ENCODE results near the gene LRRTM3. TPM values are rescaled to one million over a fixed set of nuclear protein-coding genes. Genes with fewer than 3 reads are reported as not detected.
A peak's percentile ranks its signal among the peaks of the same experiment; 100 is the strongest.

The LRRTM3 gene
- total RNA-seq, 1 donor from 2014 or later = not detected

DNA sequence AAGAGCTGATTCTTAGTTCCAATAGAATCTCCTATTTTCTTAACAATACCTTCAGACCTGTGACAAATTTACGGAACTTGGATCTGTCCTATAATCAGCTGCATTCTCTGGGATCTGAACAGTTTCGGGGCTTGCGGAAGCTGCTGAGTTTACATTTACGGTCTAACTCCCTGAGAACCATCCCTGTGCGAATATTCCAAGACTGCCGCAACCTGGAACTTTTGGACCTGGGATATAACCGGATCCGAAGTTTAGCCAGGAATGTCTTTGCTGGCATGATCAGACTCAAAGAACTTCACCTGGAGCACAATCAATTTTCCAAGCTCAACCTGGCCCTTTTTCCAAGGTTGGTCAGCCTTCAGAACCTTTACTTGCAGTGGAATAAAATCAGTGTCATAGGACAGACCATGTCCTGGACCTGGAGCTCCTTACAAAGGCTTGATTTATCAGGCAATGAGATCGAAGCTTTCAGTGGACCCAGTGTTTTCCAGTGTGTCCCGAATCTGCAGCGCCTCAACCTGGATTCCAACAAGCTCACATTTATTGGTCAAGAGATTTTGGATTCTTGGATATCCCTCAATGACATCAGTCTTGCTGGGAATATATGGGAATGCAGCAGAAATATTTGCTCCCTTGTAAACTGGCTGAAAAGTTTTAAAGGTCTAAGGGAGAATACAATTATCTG, 1.6 kb downstream of the LRRTM3 start:
- Histone ChIP-seq H3K36me3 (no peaks in the 10 kb centered on the region), H3K27ac (no peak overlapping the region), H3K4me1 (peaks cover 0 to 5% of the 10 kb centered on the region in 2 donors), H3K9me3 (no peaks in the 10 kb centered on the region), H3K27me3 (no peaks in the 10 kb centered on the region), H3K4me3 (peak overlapping the region in 1 of 2 donors; percentile 22)
- DNase-seq (ENCODE audit: low spot score in 2 of 2) = no peak
- intact Hi-C loops (cut with DNase I) = no loop called here
- TF ChIP-seq, protein P1, sequence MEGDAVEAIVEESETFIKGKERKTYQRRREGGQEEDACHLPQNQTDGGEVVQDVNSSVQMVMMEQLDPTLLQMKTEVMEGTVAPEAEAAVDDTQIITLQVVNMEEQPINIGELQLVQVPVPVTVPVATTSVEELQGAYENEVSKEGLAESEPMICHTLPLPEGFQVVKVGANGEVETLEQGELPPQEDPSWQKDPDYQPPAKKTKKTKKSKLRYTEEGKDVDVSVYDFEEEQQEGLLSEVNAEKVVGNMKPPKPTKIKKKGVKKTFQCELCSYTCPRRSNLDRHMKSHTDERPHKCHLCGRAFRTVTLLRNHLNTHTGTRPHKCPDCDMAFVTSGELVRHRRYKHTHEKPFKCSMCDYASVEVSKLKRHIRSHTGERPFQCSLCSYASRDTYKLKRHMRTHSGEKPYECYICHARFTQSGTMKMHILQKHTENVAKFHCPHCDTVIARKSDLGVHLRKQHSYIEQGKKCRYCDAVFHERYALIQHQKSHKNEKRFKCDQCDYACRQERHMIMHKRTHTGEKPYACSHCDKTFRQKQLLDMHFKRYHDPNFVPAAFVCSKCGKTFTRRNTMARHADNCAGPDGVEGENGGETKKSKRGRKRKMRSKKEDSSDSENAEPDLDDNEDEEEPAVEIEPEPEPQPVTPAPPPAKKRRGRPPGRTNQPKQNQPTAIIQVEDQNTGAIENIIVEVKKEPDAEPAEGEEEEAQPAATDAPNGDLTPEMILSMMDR (IDR thresholded peaks at IDR 0.05) = no peak

DNA sequence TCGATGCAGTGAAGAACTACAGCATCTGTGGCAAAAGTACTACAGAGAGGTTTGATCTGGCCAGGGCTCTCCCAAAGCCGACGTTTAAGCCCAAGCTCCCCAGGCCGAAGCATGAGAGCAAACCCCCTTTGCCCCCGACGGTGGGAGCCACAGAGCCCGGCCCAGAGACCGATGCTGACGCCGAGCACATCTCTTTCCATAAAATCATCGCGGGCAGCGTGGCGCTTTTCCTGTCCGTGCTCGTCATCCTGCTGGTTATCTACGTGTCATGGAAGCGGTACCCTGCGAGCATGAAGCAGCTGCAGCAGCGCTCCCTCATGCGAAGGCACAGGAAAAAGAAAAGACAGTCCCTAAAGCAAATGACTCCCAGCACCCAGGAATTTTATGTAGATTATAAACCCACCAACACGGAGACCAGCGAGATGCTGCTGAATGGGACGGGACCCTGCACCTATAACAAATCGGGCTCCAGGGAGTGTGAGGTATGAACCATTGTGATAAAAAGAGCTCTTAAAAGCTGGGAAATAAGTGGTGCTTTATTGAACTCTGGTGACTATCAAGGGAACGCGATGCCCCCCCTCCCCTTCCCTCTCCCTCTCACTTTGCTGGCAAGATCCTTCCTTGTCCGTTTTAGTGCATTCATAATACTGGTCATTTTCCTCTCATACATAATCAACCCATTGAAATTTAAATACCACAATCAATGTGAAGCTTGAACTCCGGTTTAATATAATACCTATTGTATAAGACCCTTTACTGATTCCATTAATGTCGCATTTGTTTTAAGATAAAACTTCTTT, 2.3 kb downstream of the LRRTM3 start:
- TF ChIP-seq, protein P1 (IDR thresholded peaks at IDR 0.05) = no peak
- intact Hi-C loops (cut with DNase I) = no loop called here
- H3K27me3 ChIP-seq = no peaks in the 10 kb centered on the region
- peak overlapping the region in 1 of 2 donors; percentile 22 for H3K4me3 ChIP-seq
- DNase-seq (ENCODE audit: low spot score in 2 of 2) = no peak
- H3K4me1 ChIP-seq = peaks cover 0 to 5% of the 10 kb centered on the region in 2 donors
- no peaks in the 10 kb centered on the region for H3K36me3 ChIP-seq
- H3K9me3 ChIP-seq = no peaks in the 10 kb centered on the region
- H3K27ac ChIP-seq = no peak overlapping the region

DNA sequence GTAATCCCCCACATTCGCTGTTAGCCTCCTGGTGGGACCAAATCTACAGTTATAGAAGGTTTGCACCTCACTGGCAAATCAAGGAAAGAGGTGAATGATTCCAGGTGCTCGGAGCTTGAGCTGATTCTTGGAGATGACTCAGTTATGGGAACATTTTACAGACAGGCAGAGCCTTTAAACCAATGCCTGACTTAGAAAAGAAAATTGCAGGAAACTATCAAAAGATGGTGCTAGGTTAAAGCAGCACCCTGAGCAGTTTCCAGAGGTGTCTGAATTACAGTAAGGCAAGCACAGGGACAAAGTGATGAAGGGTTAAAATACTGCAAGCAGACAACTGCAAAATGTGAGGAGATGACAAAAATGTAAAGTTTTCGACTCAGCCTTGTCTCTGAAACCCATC, 2.9 kb downstream of the LRRTM3 start:
- DNase-seq (ENCODE audit: low spot score in 2 of 2) = no peak
- TF ChIP-seq, protein P1 (IDR thresholded peaks at IDR 0.05) = no peak
- H3K4me3 ChIP-seq = no peak overlapping the region

DNA sequence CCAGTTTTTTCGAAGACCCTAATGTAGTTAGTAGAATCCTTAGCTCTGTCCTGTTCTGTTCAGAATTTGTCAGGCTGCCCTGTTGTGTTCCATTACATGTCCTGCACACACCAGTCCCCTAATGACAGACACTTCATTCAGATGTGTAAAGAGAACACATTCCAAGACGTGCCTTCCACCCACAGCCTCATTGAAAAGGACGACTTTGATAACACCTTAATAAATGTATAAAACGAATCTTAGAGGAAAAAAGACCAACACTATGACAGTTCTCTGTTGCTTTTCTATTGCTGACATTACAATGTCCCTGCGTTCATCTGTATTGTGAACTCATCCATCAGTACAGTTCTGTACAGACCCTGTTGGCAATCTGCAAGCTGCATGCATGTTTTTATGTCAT, 3.5 kb downstream of the LRRTM3 start:
- H3K4me1 ChIP-seq = peaks cover 0 to 5% of the 10 kb centered on the region in 2 donors
- DNase-seq (ENCODE audit: low spot score in 2 of 2) = no peak
- H3K9me3 ChIP-seq = no peaks in the 10 kb centered on the region
- TF ChIP-seq, protein P1 (IDR thresholded peaks at IDR 0.05) = no peak
- intact Hi-C loops (cut with DNase I) = no loop called here
- H3K27me3 ChIP-seq = no peaks in the 10 kb centered on the region
- H3K36me3 ChIP-seq = no peaks in the 10 kb centered on the region
- no peak overlapping the region for H3K27ac ChIP-seq
- no peak overlapping the region for H3K4me3 ChIP-seq

More for the DNA sequence above, 2.9 kb downstream of the LRRTM3 start:
- intact Hi-C loops (cut with DNase I) = no loop called here
- H3K27ac ChIP-seq = no peak overlapping the region
- H3K36me3 ChIP-seq = no peaks in the 10 kb centered on the region
- no peaks in the 10 kb centered on the region for H3K9me3 ChIP-seq
- H3K4me1 ChIP-seq = peaks cover 0 to 5% of the 10 kb centered on the region in 2 donors
- H3K27me3 ChIP-seq = no peaks in the 10 kb centered on the region

GRCh38 chr10:66931340-66931948, 5.6 kb downstream of the LRRTM3 start:
- Histone ChIP-seq H3K27ac (no peak overlapping the region), H3K4me1 (no peaks in the 10 kb centered on the region), H3K4me3 (no peak overlapping the region), H3K27me3 (no peaks in the 10 kb centered on the region), H3K36me3 (no peaks in the 10 kb centered on the region), H3K9me3 (no peaks in the 10 kb centered on the region)
- DNase-seq (ENCODE audit: low spot score in 2 of 2) = no peak
- TF ChIP-seq, protein P1 (IDR thresholded peaks at IDR 0.05) = peak in 2 of 3 experiments; percentile 43 to 64
- intact Hi-C loops (cut with DNase I) = no loop called here
